NCI-H1436 (cell line): ENCODE measurements around the gene NCOA5.
"Not testable (repeated sequence)": the region's sequence is repeated elsewhere in the genome, so short reads cannot be mapped to it uniquely, and the experiment has no call there.

Source experiments
- DNase-seq: peaks from one replicate; lab custom pipeline; 2025; lab: John Stamatoyannopoulos, UW

Gene NCOA5

GRCh38 chr20:46091622-46092535 is 2.1 kb upstream of the NCOA5 start:
- DNase-seq = not testable (repeated sequence)

- no peak for DNase-seq
Measured at GRCh38 chr20:46089167-46089416, 670 bp downstream of the NCOA5 start.

DNA sequence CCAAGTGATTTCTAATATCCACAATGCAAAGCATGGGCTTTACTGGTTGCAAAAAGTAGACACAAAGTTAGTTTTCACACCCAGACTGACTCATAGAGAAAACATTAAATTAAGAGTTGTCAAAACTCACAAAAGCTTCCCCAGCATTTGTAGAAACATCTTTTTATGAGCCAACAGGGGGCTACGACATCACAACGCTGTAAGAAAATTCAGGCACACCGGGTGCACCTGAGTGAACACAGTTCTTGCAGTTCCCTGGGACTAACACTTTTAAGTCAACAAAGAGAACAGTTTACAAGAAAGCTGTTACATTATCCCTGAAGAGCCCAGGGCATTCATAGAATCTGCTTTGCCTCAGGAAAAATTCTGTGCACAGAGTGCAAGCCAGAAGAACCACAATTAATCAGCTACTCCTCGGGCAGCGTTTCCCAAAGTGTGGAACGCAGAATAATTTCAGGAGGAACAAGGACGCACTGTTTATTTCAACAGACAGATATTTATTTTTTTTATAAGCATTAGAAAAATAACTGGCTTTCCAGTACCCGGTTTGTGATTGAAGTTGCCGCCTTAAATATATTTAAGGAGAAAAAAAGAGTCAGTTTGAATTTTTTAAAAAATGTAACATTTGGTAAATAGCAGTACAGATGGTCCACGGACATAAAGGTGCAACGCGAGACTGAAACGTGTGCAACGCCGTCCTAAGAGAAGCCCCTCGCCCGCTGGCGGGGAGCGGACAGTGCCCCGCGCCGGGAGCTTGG is 1.2 kb downstream of the NCOA5 start:
- no peak for DNase-seq

- DNase-seq = no peak
Measured at GRCh38 chr20:46087161-46087560, 2.6 kb downstream of the NCOA5 start.

GRCh38 chr20:46085179-46085851 is 4.4 kb downstream of the NCOA5 start:
- peak; percentile 17 for DNase-seq

GRCh38 chr20:46084805-46085178 is 5.0 kb downstream of the NCOA5 start:
- DNase-seq = no peak

DNA sequence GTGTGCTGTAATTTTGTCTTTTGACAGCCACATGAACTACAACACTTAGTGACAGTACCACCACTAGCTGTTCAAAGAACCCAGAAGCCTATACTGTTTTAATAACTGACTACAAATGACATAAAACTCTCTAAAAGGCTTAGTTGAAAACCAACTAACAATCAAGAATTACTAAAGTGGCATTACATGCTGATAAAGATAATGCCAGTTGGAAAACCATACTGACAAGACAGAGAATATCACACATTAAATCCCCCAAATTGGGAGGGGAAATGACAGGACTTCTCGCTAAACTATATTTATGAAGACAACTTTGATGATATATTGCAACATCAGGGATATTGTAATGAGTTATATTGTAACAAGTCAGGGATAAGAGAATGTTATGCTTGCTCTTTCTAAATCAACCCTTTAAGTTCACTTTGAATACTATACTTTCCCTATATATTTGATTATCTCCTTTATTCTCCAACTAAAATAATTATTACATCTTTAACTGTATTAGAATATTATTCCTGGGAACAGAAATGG is 6.2 kb downstream of the NCOA5 start:
- DNase-seq = no peak

DNA sequence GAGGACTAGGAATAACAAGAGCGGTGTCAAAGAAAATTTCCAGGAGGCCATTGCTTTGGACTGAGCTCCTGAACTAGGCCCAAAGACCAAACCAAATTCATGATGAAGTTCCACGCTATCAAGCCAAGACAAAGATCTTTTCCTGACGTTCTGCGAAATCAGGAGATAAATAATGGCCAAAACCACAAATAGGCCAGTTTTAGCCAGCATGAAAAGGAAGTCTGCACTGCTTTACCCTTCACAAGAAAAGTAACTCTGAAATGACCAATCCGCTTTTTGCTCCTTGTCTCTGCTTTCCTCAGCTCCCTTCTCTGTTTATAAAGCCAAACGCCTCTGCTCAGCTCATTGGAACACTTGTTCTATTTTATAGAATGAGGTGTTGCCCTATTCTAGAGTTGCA is 6.7 kb downstream of the NCOA5 start:
- no peak for DNase-seq

DNA sequence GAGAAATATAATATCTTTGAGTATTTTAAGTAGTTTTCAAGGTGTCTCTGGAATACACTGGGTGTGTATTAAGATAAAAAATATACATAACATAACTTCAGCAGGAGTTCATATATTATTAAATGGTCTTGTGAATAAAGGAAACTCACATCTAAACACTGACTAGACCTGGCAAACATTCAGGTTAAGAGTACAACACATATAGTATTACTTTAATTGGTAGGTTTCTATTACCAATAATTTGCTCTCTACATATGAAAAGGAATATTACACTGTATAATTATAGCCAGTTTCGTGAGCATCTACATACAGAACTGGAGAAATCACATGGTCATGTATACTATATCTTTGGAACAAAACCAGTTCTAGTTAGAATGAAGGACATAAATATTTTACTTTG is 8.7 kb downstream of the NCOA5 start:
- no peak for DNase-seq

DNA sequence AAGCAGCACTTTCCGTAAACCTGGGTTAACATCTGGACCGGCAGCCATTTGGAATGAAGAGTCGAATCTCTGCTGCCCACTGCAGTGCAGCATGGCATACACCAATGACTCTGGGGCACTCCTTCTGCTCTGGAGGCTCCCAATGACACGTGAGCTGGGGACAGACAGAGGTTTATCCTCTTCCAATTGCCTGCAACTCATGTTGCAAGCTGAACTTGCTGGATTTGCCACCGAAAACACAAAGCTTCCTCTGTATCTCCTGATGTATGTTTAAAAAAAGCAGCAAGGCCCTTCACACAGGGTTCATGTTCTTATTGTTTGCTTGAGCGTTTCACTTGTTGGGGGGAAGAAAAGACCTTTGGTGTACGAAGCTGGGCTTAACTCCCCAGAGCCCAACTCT is 10.8 kb downstream of the NCOA5 start:
- no peak for DNase-seq

DNA sequence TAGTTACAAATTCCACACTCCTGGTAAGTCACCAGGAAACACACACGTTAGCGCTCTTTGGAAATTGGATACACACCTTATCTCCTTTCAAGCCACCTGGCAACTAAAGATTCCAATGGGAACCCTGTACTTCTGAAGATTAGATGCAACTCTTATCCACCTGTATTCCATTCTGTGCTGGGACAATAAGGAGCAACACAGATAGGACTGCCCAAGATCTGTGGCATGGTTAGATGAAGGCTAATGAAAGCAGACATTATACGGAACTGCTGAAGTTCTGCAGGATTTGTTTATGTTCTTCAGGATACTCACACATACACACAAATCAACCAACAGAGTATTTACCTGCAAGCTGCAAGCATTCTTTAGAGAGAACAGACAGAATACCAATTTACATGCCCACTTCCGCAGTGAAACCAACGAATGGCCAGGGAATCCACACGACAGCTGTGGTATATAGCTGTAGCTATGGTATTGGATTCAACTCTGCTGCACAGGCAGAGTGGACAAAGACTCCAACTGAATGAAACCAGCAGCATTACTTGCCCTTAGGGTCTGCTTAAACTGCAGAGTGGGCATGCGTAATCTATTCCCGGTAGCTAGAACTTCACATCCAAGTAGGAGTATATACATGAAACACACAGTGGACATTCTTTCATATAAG is 12.0 kb downstream of the NCOA5 start:
- no peak for DNase-seq

- DNase-seq = no peak
Measured at GRCh38 chr20:46076806-46077205, 13.0 kb downstream of the NCOA5 start.

GRCh38 chr20:46074006-46074405 is 15.8 kb downstream of the NCOA5 start:
- DNase-seq = no peak

DNA sequence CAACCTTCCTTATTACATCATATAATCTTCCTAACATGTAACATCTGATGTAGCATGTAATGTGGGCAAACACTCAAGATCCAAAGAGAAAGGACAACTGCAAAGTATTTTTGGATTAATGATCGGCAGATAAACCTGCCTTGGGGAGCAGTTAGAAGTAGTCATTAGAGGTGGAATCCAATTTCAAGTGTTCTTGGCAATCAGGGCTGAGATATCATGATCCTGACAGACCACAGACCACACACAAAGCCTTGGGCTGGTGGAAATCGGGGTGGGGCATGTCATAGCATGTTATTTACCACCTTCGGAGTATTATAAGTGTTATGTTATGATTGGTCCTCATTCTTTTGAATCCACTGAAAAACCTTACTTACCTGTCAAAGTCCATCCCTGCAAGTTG is 16.3 kb downstream of the NCOA5 start:
- DNase-seq = no peak

DNA sequence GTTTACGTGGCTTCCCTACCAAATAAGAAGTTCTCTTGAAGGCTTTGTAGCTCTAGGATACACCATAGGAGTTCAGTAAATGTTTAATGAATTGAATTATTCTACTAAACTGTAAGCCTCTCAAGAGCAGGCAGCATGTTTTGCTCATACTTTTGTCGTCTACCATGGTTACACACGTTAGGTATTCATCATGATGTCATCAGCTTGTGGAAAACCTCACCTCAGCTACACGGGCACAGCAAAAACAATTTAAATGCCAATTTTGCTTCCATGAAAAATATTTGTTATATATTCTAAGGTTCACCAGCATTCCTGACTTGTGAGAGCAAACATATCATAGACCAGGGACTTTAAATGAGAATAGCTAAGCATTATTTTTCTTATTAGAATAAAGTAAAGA is 16.7 kb downstream of the NCOA5 start:
- no peak for DNase-seq

- no peak for DNase-seq
Measured at GRCh38 chr20:46071573-46071972, 18.2 kb downstream of the NCOA5 start.

- DNase-seq = no peak
Measured at GRCh38 chr20:46070215-46070900, 19.4 kb downstream of the NCOA5 start.

GRCh38 chr20:46065691-46066090 is 24.1 kb downstream of the NCOA5 start:
- DNase-seq = no peak

DNA sequence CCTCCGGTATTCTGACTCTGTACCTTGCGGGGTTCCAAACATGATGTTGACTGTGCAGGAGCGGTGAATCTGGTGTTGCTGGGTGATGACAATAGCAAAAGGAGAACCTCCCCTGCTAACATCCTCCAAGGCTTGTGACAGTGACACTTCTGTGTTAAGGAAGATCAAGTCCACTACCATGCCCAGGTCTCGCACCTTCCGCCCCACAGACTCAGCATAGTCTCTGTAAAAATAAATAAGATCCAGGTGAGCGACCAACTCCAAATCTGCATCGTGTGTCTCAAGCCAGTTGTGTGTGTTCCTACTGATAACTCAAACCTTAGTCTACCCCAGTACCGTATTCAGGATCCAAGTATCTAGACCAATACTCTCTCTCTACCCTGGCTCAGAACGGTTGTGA is 24.8 kb downstream of the NCOA5 start:
- no peak for DNase-seq

- DNase-seq = no peak
Measured at GRCh38 chr20:46063652-46064054, 26.1 kb downstream of the NCOA5 start.

DNA sequence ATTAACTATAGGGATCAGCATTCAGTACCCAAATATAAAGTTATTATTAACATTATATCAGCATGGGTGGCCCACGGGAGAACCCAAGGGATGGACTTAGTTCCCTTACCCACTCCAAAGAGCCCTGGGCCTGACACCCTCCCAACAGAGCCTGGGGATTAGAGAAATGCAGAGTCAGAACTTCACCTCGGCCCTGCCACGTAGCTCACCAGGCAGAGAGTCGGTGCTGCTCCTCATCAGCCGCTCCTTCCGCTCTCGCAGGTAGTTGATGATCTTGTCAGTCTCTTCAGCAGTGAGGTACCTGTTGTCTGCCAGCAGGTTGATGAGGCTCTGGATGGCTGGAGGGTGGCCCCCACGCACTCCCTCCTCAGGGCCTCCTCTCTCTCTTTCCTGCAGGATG is 26.6 kb downstream of the NCOA5 start:
- DNase-seq = no peak

DNA sequence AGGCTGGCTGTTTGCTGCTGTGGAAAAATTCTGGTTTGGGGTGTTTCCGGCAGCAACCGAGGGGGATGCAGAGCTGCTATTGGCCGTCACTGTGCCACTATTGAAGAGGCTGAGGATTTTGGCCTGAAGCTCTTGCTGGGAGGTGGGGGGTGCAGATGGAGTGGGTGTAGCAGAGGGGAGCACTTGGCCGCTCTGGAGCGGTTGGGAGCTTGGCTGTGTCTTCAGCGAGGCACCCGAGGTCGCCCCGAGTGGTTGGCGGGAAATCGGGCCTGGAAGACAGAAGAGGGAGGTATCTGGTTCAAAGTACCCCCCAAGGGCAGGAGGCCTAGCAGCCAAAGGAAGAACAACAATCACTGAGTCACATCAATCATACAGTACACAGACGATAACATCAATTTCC is 27.1 kb downstream of the NCOA5 start:
- no peak for DNase-seq
